Measurements from ENCODE around the gene UPK2.

UPK2 gene

GRCh38 chr11:118918128-118918685, 37.9 kb upstream of the UPK2 start:
- DNase-seq, result peak; percentile 27

GRCh38 chr11:118918686-118919280, 37.3 kb upstream of the UPK2 start:
- DNase-seq, result peak; percentile 35

- no peak for DNase-seq
Measured at GRCh38 chr11:118921121-118921928, 34.8 kb upstream of the UPK2 start.

- DNase-seq, result no peak
Measured at GRCh38 chr11:118921929-118922744, 34.0 kb upstream of the UPK2 start.

- no peak for DNase-seq
Measured at GRCh38 chr11:118922745-118923627, 33.1 kb upstream of the UPK2 start.

GRCh38 chr11:118923721-118924587, 32.1 kb upstream of the UPK2 start:
- DNase-seq, result no peak

GRCh38 chr11:118924591-118925585, 31.2 kb upstream of the UPK2 start:
- no peak for DNase-seq

- no peak for DNase-seq
Measured at GRCh38 chr11:118927554-118928100, 28.5 kb upstream of the UPK2 start.

- peak; percentile 38 for DNase-seq
Measured at GRCh38 chr11:118928101-118928869, 27.8 kb upstream of the UPK2 start.

GRCh38 chr11:118928870-118929500, 27.1 kb upstream of the UPK2 start:
- no peak for DNase-seq

GRCh38 chr11:118929501-118930093, 26.5 kb upstream of the UPK2 start:
- no peak for DNase-seq

- DNase-seq, result peak; percentile 50
Measured at GRCh38 chr11:118930094-118930712, 25.9 kb upstream of the UPK2 start.

- no peak for DNase-seq
Measured at GRCh38 chr11:118931571-118931970, 24.5 kb upstream of the UPK2 start.

GRCh38 chr11:118933486-118933885, 22.6 kb upstream of the UPK2 start:
- no peak for DNase-seq

- DNase-seq, result no peak
Measured at GRCh38 chr11:118935376-118935775, 20.7 kb upstream of the UPK2 start.

- DNase-seq, result no peak
Measured at GRCh38 chr11:118938491-118939403, 17.4 kb upstream of the UPK2 start.

Data from NCI-H1417 treated with DMSO at 0.1 percent for 48 hours (cell line).